ENCODE measurements around the gene TLX2. TPM values are rescaled to one million over a fixed set of nuclear protein-coding genes. Genes with fewer than 3 reads are reported as not detected.
A peak's percentile ranks its signal among the peaks of the same experiment; 100 is the strongest.

TLX2 gene
- polyA plus RNA-seq, 3 donors = 0.06 TPM; not detected in 2

DNA sequence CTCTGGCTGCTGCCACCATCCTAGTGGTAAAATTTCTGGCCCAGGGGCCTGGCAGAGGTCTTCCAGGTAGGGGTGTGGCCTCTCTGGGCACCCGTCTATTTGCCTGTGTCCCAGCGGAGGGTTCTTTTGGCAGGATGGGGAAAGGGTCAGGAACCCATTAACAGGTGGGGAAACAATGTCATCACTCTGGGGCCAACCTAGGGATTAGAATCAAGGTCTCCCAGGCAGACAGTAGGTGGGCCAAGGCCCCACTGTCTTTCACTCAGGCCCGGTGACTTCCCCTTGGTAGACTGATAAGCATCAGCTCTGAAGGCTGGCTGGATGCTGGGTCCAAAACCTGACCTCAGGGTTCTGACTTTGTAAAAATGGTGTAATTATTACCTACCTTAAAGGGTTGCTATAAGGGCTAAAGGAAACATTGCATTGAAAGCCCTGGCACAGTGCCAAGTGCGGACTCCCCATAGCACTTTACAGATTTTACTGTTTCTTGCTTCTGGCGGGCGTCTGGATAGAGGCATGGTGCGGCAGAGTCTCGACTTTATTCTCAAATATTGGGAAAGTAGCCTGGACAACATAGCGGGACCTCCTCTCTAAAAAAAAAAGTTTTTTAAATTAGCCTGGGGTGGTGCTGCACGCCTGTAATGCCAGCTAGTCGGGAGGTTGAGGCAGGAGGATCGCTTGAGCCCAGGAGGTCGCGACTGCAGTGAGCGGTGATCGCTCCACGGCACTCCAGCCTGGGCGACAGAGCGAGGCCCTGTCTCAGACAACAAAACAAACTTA is 17.1 kb upstream of the TLX2 start:
- no peak for DNase-seq (ENCODE audit: low read depth in 3 of 3, low spot score in 2 of 3)

DNA sequence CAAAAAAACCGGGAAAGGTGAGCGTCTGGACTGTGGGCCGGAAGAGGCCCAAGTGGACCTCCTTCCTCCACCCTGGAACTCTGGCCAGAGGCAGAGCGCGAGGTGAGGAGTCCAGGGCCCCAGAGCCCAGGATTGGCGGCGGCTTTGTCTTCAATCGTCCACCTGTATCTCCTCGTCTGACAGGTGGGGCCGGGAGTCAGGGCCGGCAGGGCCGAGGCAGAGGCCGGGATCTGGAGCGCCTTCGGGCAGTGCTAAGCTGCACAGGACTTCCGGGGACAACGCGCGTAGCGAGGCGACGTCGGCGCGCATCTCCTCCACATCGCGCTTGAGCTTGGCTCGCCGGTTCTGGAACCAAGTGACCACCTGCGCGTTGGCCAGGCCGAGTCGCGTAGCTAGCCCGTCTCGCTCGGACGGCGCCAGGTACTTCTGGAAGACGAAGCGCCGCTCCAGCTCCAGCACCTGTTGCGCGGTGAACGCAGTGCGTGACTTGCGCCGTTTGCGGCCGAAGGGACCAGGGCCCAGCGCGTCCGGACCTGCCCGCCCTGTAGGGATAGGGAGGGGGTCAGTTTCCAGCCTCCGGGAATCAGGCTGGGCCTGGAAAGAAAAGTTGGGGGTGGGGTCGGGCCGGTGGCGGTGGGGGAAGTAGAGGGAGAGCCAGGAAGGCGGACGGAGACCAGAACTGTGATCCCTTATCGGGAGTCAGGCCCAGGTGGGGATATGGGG is 16.3 kb upstream of the TLX2 start:
- no peak for DNase-seq (ENCODE audit: low read depth in 3 of 3, low spot score in 2 of 3)

DNA sequence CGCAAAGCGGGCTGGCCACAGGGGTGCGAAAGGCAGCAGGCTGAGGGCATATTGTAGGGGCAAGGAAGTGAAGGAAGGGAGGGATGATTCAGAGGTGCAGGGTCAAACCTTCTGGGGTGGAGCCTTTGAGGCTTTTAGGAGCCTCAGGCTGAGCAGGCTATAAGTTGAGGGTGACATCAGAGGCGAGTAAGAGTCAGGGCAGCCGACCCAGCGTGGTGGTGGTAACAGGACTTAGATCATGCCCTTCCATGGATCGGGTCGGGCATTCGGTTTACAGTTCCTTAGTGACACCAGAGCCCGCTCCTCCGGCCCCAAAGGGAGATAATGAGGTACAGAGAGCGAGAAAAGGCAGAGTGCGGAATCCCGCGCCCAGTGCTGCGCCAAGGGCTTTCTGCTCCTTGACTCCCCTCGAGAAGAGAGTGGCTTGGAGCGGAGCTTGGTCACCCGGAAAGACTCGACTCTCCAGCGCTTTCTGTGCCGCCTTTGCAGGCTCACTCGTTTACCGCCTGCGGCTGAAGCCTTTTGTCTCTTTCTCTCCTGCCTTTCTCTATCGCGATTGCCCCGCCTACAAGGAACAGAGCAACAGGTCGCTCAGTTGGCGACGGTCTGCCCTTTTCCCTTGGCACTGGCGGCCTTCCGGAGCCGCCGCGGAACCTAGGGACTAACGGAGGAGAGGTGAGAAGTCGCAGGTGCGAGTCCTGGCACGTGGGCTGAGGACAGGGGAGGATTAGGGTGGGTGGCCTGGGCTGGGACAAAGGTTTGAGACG is 15.6 kb upstream of the TLX2 start:
- no peak for DNase-seq (ENCODE audit: low read depth in 3 of 3, low spot score in 2 of 3)

DNA sequence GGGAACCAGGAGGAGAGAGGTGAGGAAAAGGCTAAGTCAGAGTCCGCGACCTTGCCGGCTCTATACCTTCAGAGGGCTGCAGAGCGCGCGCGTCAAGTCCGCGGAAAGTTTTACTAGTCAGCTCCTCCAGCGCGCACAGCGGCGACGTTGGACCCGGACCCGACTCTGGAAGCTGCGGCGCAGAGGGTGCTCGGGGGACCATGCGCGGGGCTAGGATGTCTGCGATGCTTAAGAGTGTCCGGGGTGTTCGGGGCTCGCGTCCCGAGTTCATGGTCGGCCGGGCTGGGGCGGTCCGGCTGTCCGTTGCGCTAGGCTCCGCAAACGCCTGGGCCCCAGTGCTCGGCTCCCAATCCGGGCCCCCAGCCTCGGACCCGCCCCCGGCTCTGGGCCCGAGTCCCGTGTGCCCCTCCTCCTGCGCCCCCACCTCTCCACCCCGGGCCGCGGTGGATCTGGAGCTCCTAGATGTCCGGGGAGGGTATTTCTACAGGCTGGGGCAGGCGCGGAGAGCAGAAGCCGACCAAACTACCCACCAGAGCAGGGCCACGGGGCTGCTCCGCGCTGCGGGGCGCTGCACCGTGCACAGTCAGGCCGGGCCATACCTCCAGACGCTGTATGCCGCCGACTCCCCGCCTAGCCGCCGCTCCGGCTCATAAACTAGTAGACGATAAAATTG is 14.8 kb upstream of the TLX2 start, which contains the start of gene LBX2:
TSS of gene LBX2 (minus strand) at position 337 of the 673 bp plus-strand sequence. CDS start at position 271, 66 bp downstream.
- DNase-seq (ENCODE audit: low read depth in 3 of 3, low spot score in 2 of 3) = no peak

DNA sequence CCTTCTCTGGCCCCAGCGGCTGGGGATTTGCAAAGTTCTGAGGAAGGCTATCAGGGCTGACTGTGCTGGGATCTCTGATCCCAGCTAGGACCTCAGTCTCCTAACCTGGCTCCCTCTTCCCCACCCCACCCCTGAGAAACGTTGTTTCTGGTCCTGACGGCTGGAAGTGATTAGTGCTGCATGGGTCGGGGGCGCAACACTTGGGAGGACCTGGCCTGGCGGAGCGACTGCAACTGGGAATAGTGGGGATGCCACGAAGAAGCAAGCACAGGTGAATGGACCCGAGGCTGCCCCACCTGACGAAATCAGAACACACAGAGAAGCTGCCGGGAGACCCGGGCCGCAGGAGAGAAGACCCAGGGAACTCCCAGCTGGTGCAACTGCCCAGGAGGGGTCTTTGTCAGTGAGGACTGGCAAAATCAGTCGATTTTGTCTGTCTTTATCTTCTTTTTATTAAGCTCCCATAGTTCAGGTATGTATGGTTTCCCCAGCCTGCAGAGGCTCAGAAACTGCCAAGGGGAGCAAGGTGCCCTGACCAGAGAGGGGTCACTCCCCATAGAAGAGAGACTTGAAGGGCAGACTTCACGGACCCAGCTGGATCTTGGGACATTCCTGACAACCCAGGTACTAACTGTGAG is 14.2 kb upstream of the TLX2 start:
- DNase-seq (ENCODE audit: low read depth in 3 of 3, low spot score in 2 of 3) = no peak

DNA sequence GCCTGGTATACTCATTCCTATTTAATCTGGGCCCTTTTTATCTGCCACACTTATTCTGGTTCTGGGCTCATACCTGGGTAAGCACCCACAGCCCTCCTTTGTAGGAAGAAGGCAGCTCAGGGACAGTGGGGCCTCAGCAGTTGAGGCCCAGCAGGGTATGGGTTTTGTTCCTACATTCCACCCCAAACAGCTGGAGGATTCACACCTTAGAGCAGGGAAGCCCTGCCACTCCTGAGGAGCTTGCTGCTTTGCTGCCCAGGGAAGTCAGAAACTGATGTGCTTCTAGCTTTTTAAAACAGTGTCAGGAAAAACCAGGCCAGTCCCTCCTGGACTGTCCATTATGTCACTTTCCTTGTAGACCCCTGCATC is 13.7 kb upstream of the TLX2 start:
- no peak for DNase-seq (ENCODE audit: low read depth in 3 of 3, low spot score in 2 of 3)

DNA sequence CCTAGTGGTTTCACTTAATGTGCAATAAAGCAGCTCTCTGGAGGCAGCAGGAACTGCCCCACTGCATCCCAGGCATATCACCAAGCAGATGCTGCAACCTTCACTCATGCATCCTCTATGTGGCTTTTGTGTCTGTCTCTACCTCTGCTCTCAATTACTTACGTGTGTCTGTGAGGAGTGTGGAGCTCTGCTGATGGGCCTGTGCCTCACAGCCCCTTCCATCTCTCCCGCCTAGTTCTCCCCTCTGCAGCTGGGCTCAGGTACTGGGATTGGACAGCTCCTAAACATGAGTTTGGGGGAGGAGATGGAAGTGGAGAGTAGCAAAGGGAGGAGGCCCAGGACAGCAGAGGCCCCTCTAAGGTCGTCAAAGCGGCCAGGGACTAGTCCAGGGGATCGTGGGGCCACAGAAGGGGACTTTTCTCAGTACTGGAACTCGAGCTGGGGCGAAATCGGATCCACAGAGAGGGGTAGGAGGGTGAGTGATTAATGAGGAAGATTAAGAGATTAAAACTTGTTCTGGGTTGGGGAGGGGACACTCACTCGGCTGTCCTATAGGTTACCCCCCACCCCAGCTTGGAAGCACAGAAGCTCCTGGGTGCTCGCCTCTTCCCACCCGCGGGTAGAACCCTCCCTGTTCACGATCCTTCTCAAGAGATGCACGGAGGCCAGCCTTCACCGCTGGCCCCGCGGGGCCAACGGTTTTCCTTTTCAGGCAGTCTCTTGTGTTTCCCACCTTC is 12.7 kb upstream of the TLX2 start:
- no peak for DNase-seq (ENCODE audit: low read depth in 3 of 3, low spot score in 2 of 3)

DNA sequence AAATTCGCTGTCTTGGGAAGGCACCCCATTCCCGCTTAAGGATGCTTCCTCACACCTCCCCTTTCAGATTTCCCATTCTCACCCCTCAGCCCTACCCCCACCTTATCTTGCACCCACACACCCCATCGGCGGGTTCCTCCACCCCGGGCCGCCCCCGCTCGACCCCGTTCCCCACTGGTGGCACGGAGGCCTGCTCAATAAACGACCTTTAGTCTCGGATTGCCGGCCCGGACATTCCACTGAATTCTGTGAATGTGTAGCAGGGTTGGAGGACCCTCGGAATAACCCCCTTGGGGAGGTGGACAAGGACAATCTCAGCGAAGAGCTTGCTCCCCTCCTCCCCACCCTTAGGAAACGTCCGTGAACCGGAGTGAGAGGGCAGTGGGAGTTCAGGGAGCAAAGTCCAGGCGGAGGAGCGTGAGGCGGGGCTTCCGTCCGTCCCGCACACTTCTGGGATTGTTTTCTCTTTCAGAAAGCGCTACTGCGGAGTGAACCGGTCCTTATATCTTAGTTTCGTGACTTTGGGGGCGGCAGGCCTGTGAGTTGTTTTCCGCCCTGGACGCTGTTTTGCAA is 12.0 kb upstream of the TLX2 start:
- no peak for DNase-seq (ENCODE audit: low read depth in 3 of 3, low spot score in 2 of 3)

DNA sequence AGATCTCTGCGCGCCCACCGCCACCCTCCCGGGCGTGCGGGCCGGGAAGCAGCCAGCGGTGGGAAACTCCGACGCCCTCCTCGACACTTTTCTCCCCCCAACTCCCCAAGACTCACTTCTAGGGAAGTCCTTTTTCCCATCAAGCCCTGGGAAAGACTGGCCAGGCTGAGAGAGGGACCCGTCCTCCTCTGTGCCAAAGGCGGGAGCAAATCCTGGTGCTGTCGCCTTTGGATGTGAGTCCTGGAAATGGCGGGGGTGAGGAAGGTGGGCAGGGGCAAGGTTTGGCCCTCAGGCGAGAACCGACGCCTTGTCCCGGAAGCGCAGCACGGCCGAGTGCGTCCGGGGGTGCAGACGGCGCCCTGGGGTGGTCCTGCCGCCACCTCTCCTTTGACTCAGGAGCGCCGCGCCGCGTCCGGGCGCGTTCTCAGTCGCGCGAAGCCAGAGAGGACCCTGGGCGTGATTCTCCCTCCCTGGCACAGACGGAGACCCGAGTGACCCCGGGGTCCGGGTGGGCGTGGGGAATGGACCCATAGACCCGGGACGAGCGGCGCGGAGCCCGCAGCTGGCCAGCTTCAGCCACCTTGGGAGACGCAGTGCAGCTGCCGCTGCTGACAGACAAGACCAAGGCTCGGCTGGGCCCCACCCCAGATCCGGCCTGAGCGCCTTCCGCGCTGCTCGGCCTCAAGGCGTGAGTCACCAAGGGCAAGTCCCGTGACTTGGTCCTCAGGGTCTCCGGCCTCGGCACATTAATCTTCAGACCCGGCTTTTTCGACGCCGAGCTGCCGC is 11.3 kb upstream of the TLX2 start:
- DNase-seq (ENCODE audit: low read depth in 3 of 3, low spot score in 2 of 3) = no peak

DNA sequence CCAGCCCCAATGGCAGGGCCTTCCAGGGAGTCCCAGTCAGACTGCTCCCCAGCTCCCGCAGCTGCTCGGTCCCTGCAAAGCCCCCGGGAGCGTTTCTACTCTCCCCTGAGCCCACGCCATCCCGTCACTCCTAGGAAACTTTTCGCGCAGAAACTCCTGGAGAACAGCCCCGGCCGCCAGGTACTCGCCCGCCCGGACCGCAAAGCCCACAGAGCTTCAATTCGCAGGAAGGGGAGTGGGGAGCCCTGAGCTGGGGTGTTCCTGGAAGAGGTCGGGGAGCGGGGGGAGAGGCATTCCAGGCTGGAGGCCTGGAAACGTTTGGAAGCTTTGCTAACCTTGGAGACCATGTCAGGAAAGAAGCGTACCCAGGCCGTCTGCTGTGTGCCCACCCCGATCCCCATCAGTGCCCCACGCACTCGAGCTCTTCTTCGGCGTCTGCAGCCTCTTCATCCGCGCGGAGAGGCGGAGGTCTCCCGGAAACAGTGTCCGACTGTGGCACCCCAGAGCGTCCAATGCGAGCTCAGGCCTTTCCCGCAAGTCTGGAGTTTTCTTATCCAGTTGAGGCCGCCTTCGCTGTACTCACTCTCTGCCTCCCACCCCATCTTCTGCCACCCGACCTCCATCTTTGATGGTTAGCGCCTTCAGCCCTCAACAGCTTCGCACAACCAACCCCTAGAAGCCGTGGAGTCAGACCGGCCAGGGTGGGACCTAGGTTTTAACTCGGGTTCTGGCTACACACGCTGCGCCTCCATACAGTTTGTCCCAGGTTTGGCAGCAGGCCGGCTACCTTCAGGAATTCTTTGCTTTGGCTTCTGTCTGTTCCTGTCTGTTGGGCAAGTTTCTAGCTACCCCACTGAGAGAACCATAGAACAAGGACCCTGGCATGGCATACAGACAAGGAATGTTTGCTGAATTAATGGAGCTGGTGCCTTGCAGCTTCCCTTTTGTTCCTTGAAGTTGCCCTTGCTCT is 10.5 kb upstream of the TLX2 start:
- DNase-seq (ENCODE audit: low read depth in 3 of 3, low spot score in 2 of 3) = no peak

DNA sequence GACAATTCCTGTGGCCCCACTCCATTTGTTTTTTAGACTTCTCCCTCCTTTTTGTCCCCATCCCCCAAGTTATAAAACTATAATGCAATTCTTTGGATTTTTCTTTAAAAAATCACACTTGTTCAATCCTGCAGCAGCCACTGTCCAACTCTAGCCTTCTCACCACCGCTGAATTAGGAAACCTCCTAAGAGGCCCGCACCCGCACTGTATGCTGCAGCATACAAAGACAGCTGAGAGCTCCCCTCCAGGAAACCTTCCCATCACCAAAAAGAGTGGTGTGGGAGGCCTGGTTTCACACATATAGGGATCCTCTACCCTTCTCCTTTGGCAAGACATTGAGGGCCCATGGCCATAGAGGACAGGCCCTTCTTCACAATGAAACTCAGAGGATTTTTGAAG is 9.7 kb upstream of the TLX2 start:
- DNase-seq (ENCODE audit: low read depth in 3 of 3, low spot score in 2 of 3) = no peak

DNA sequence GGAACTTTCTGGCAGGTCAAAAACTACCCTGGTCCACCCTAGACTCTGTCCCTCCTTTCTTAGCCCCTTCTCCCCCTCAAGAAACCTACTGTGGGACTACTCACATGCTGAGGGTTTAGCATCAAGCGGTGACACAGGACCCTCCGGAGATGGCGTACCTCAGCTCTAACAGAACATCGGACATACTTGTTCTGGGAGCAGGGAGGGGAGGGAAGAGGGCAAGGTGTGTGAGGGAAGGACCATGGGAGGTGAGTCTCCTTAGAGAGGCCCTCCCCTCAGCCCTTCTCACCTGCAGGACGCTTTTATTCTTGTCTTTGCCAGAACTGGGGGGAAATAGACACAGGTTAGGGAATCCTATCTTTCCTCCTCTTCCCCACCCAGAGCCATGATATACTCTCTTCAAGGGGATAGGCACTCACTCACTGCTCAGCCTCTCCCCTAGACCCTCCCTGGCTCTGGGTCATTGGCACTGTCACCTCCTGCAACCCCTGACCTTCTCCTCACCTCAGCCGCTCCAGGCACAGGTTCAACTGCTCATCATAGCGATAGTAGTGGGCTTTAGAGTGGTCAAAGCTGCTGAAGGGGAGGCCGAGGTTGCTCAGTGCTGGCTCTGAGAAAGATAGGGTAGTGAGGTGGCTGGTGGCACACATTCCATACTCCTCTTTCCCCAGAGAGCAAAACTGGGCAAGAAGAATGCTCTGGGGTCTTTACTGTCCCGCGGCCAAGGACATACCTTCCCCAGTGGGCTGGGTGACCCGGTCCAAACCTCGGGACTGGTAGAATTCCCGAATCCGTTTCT is 8.6 kb upstream of the TLX2 start:
- DNase-seq (ENCODE audit: low read depth in 3 of 3, low spot score in 2 of 3) = no peak

DNA sequence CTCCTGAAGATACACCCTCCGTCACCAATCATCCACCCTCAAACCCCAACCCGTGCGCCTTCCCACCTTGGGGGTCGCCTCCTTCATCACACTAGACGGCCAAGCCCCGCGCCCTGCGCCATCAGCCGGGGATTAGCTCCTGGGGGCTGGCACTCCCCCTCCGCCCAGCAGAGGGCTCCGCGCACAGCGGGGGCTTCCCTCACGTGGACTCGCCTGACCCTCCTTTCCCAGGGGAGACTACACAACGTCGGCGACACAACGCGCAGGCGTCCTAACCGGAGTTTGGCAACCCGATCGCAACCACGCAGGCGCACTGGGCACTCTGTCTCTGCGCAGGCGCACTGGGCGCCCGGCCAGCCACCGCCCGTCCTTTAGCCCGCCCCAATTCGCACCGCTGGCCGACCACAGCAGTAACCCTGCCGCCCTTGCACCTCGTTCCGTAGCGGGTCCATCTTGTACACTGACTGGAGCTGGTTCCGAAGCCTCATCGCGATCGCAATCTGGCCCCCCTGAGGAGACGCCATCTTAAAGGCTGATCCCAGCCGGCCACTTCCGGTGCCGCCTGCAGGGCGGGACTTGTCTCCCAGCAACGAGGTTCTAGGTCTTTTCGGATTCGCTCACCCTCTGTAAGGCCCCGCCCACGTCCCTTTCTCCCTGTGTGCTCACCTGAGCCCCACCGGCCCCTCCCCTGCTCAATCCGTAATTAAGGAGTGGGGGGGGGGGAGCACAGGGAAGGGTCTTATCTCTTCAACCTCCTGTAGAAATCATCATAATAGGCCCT is 6.9 kb upstream of the TLX2 start, which contains the start of gene PCGF1:
TSS of gene PCGF1 (minus strand) at position 551 of the 781 bp plus-strand sequence. CDS start at position 524, 27 bp downstream.
- DNase-seq (ENCODE audit: low read depth in 3 of 3, low spot score in 2 of 3) = peak; percentile 95 to 99 (median 97)

DNA sequence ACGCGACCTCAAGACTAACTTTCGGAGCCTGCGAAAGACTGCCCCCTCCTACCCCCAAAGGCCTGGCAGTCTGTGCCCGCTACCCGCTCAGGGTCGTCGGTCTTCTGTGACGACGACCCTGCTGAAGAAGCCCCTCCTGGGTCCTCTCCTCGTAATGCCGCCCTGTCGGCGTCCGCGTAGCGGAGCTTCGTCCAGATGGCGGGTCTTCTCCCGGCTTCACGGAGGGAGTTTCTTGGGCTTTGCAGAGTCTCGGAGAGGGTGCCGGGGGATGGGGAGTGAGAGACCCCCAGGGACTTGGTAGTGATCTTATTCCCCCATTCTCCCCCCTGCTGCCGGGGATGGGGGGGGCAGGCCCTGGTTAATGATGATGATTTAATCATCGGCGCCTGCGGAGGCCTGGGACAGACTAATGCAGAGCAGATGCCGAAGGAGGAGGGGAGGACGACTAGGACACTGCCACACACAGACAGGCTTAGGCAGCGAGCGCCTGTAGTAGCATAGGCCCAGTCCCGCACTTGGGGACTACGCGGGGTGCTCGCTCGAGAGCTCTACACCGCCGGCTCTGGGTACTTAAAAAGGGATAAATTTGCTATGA is 6.2 kb upstream of the TLX2 start:
- no peak for DNase-seq (ENCODE audit: low read depth in 3 of 3, low spot score in 2 of 3)

DNA sequence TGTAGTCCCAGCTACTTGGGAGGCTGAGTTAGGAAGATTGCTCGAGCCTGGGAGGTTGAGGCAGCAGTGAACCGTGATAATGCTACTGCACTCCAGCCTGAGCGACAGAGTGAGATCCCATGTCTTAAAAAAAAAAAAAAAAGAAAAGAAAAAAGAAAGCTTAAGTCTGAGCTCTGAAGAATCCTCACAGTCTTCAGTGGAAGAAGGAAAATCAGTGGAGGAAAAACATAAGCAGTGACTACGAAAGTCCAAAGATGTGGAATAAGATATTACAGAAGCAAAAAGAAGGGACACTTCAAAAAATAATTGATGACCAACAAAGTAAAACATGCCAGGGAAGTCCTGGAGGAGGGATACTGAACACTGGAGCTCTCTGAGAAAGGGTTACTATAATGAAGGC is 4.0 kb upstream of the TLX2 start:
- no peak for DNase-seq (ENCODE audit: low read depth in 3 of 3, low spot score in 2 of 3)
